VCaP (cell line): Measurements from ENCODE around the gene USP4.
A peak's percentile ranks its signal among the peaks of the same experiment; 100 is the strongest.

ENCODE experiments used
- H3K27ac ChIP-seq: fragments of 450-650 bp; 2 replicates; pipeline ENCODE4 v1.5.1; 2017
- CTCF ChIP-seq: fragments of 450-650 bp; conservative IDR thresholded peaks from 2 replicates; pipeline ENCODE4 v1.5.1; 2017; ENCODE audit warnings: mild to moderate bottlenecking, moderate library complexity

USP4 gene

DNA sequence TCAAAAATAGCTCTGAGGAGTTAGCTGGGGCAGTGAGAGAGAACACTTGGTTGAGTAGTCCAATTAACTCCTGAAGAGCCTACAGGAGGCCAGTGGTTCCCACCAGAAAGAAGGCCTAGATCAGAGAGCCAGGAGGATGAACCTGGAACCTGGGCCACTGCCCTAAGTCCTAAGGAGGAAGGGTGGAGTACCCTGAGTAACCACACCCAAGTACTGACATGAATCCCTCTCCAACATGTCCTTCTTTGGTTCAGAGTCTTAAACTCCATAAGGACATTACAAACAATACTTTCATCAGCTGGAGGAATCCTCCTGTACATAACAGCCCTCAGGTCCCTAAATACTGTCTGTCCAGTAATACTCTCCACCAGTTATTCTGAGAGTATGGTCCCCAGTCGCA lies 37.2 kb downstream of the USP4 start:
- no peak overlapping the region for H3K27ac ChIP-seq
- TF ChIP-seq CTCF, result no peak

DNA sequence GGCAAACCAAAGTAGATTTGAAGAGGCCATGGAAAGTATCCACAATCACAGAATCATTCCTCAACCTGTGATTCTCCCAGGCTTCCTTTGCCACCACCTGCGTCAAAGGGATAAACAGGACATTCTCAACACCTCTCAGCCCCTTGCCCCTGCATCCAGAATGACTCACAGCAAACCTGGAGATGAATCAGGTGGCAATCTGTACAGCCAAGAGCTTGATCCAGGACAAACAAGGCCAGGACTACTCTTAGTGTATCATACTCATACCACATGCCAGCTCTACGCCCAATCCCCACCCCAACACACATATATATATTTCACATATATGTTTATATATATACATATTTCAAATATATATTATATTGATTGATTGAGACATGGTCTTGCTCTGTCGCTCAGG lies 39.3 kb downstream of the USP4 start:
- TF ChIP-seq CTCF, result no peak
- H3K27ac ChIP-seq, result no peak overlapping the region

GRCh38 chr3:49298511-49298910 lies 41.3 kb downstream of the USP4 start:
- TF ChIP-seq CTCF, result no peak
- H3K27ac ChIP-seq, result no peak overlapping the region

- H3K27ac ChIP-seq, result no peak overlapping the region; the same call in 1 of the 2 replicates
Measured at GRCh38 chr3:49296781-49297411, 43.0 kb downstream of the USP4 start.

GRCh38 chr3:49295489-49296058 lies 44.3 kb downstream of the USP4 start:
- H3K27ac ChIP-seq, result no peak overlapping the region
- peak; percentile 71 for TF ChIP-seq CTCF

More at GRCh38 chr3:49296781-49297411, 43.0 kb downstream of the USP4 start:
- TF ChIP-seq CTCF, result no peak

DNA sequence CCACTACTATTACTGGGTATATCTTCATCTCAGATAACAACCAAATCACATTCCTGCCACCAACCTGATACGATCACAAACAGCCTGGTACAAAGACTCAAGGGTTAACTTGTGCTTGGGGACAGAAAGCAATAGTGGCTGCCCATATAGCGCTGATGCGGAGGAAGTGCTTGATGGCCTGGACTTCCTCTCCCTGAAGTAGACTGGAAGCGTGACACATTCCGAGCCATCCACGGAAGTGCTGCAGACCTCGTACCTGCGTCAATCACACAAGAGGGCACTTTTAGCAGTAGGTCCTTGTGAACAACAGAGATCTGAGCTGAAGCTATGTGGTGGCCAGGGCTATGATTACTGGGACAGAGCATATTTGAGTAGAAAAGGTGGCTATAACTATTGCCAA lies 45.5 kb downstream of the USP4 start:
- no peak for TF ChIP-seq CTCF
- no peak overlapping the region for H3K27ac ChIP-seq

- H3K27ac ChIP-seq, result no peak overlapping the region
- no peak for TF ChIP-seq CTCF
Measured at GRCh38 chr3:49283997-49284396, 55.9 kb downstream of the USP4 start.
